ENCODE data around the gene MBLAC1.

MBLAC1 gene

GRCh38 chr7:100173806-100174495, 47.2 kb downstream of the MBLAC1 start:
- no peak for DNase-seq

DNA sequence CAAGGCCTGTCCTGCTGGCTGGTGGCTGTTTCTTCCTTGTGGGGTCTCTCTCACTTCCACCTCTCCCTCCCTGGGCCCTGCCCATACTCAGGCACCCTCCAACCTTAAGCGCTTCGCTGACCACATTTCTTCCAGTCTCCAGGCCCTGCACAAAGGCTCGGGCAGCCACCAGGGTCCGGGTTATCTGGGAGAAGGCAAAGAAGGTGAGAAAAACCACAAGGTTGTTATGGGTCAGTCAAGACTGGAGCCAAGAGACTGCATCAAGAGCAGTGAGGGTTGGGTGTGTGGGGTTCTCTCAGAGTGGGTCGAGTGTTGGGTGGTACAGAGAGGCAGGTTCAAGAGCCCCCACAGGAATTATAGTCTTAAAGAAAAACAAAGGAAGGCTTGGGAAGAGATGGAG, 47.8 kb downstream of the MBLAC1 start:
- no peak for DNase-seq

- no peak for DNase-seq
Measured at GRCh38 chr7:100175296-100175935, 48.6 kb downstream of the MBLAC1 start.

DNA sequence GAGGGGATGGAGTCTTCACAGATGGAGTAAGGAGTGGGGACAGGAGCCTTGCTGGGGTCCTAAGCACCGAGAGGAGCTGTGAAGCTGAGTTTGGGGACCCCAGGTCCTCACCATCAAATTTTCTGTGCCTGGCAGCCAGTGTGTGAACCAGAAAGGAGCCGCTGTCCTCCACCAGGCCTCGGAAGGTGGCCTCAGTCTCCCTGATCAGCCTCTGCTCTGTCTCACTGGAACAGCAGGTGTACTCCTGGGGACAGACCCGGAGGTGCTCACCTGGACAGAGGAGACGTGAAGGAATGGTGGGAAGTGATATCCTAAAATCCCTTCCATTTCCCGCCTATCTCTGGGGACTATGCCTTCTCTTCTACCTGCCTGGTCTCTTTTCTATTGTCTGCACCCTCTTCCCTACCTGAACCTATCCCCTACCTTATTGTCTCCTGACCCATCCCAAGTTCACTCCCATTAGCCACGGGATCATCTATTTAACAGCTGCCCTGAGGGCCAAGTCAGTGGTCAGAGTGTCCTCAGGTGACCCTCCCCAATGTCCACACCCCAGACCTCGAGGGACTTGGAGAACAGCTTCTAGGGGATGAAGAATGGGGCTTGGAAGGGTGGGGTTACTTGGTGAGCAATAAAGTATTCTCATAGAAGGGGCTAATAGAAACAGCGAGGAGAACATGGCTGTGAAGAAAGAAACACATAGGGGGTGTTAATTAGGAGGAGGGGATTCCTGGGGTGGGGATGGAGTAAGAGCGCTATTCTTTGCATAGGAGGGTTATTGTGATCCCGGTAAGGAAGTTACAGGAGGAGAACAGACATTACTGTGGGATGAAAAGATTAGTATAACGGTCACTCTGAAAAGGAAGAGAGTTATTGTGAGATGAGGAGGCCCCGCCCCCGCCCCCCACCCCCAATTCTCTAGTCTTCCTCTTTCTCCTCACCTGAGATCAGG, 49.6 kb downstream of the MBLAC1 start:
- DNase-seq: no peak

GRCh38 chr7:100177045-100178001, 50.6 kb downstream of the MBLAC1 start, which contains the start of the genes GPC2 and STAG3:
GPC2 (minus strand) TSS chr7:100177381; CDS start chr7:100177199, 182 bp downstream.
STAG3 (plus strand) TSS chr7:100177918; CDS start chr7:100180557, 2,639 bp downstream.
- peak; percentile 98 for DNase-seq

Data from stimulated activated CD4-positive, alpha-beta T cell treated with anti-CD3 and anti-CD28 coated beads, Interleukin-4, amount 100 ng/mL, for 4 hours (primary cell).